OCI-LY1 (cell line): ENCODE measurements around the gene C16orf54.

Experiments
- H2AFZ ChIP-seq: fragments of 200-600 bp; sonication (generic), shearing (Covaris generic); 2 replicates; pipeline ENCODE4 v1.6.0; 2014; ENCODE audit warnings: antibody characterized with exemption, mild to moderate bottlenecking, low read length
- H3F3A ChIP-seq: fragments of 200-600 bp; sonication (generic), shearing (Covaris generic); 2 replicates; pipeline ENCODE4 v1.6.0; 2014; ENCODE audit warnings: mild to moderate bottlenecking, antibody characterized with exemption, low read length, moderate library complexity; ENCODE audit not compliant: insufficient read depth
- H3K27ac ChIP-seq: fragments of 200-600 bp; sonication (generic); 2 replicates; pipeline ENCODE4 v1.5.1; 2014; ENCODE audit warnings: low read length, mixed run types, mild to moderate bottlenecking, low read depth; ENCODE audit not compliant: poor library complexity, severe bottlenecking
- H3K27me3 ChIP-seq: fragments of 200-600 bp; sonication (generic); 2 replicates; pipeline ENCODE4 v1.6.0; 2014; ENCODE audit warnings: antibody characterized with exemption, mild to moderate bottlenecking, low read length, moderate library complexity; ENCODE audit not compliant: insufficient read depth
- H3K36me3 ChIP-seq: fragments of 200-600 bp; sonication (generic); 2 replicates; pipeline ENCODE4 v1.6.1; 2014; ENCODE audit warnings: mild to moderate bottlenecking, antibody characterized with exemption, low read length, moderate library complexity, mixed read lengths; ENCODE audit not compliant: insufficient read depth
- H3K4me1 ChIP-seq: fragments of 200-600 bp; sonication (generic); 2 replicates; pipeline ENCODE4 v1.5.1; 2014; ENCODE audit warnings: mild to moderate bottlenecking, low read length, moderate library complexity; ENCODE audit not compliant: insufficient read depth, severe bottlenecking
- H3K4me2 ChIP-seq: fragments of 200-600 bp; sonication (generic), shearing (Covaris generic); 2 replicates; pipeline ENCODE4 v1.6.1; 2014; ENCODE audit warnings: low read length
- H3K4me3 ChIP-seq: fragments of 200-600 bp; sonication (generic); 2 replicates; pipeline ENCODE4 v1.5.1; 2014; ENCODE audit warnings: low read length, low read depth, mild to moderate bottlenecking, mixed read lengths; ENCODE audit not compliant: poor library complexity, severe bottlenecking
- H3K79me2 ChIP-seq: fragments of 200-600 bp; shearing (Covaris generic); 2 replicates; pipeline ENCODE4 v1.6.1; 2016; ENCODE audit warnings: mixed run types, low read length, mixed read lengths; ENCODE audit not compliant: insufficient read depth
- H3K9ac ChIP-seq: fragments of 200-600 bp; sonication (generic), shearing (Covaris generic); 2 replicates; pipeline ENCODE4 v1.6.1; 2014; ENCODE audit warnings: mild to moderate bottlenecking, low read length, mixed read lengths
- H3K9me2 ChIP-seq: fragments of 200-600 bp; sonication (generic), shearing (Covaris generic); 2 replicates; pipeline ENCODE4 v1.6.1; 2014; ENCODE audit warnings: low read depth, mild to moderate bottlenecking, low read length, mixed read lengths
- H3K9me3 ChIP-seq: fragments of 200-600 bp; shearing (Covaris generic); 2 replicates; pipeline ENCODE4 v1.6.1; 2014; ENCODE audit warnings: low read length, mixed read lengths
- H4K20me1 ChIP-seq: fragments of 200-600 bp; sonication (generic), shearing (Covaris generic); 2 replicates; pipeline ENCODE4 v1.6.0; 2016; ENCODE audit warnings: mild to moderate bottlenecking, low read length; ENCODE audit not compliant: insufficient read depth
- EZH2 ChIP-seq: fragments of 200-600 bp; sonication (generic), shearing (Covaris generic); IDR thresholded peaks from 2 replicates; pipeline ENCODE4 v1.8.0; 2017; ENCODE audit warnings: borderline replicate concordance, mixed run types, mild to moderate bottlenecking, antibody characterized with exemption, low read length, moderate library complexity, mixed read lengths
- TF ChIP-seq, protein P1 (sequence below): fragments of 200-600 bp; sonication (generic), shearing (Covaris generic); IDR thresholded peaks from 2 replicates; pipeline ENCODE4 v1.5.1; 2017; ENCODE audit warnings: mild to moderate bottlenecking, antibody characterized with exemption, low read length, moderate library complexity, mixed read lengths

C16orf54 gene

DNA sequence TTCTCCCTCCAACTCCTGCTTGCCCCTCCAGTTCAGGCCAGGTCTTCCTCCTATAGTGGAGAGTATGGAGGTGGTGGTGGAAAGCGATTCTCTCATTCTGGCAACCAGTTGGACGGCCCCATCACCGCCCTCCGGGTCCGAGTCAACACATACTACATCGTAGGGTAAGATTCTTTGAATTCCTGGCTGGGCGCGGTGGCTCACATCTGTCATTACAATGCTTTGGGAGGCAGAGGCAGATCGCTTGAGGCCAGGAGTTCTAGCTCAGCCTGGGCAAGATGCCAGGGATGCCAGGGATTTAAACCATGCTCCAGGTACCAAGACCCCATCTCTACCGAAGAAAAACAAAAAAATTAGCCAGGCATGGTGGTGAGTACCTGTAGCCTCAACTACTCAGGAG is 33.7 kb upstream of the C16orf54 start:
- H2AFZ ChIP-seq = no peak overlapping the region
- H3K4me1 ChIP-seq = no peaks in the 10 kb centered on the region
- no peak overlapping the region for H3K27ac ChIP-seq
- no peaks in the 10 kb centered on the region for H3F3A ChIP-seq
- no peaks in the 10 kb centered on the region for H3K36me3 ChIP-seq
- no peaks in the 10 kb centered on the region for H3K9me3 ChIP-seq
- no peaks in the 10 kb centered on the region for H3K79me2 ChIP-seq
- 0 out of 2 replicates have a peak, but pooled peaks cover 11% of the 10 kb centered on the region for H3K27me3 ChIP-seq
- no peak overlapping the region for H3K9ac ChIP-seq
- TF ChIP-seq EZH2 = no peak
- H4K20me1 ChIP-seq = no peaks in the 10 kb centered on the region
- no peaks in the 10 kb centered on the region for H3K9me2 ChIP-seq
- no peak overlapping the region for H3K4me2 ChIP-seq
- H3K4me3 ChIP-seq = no peak overlapping the region

DNA sequence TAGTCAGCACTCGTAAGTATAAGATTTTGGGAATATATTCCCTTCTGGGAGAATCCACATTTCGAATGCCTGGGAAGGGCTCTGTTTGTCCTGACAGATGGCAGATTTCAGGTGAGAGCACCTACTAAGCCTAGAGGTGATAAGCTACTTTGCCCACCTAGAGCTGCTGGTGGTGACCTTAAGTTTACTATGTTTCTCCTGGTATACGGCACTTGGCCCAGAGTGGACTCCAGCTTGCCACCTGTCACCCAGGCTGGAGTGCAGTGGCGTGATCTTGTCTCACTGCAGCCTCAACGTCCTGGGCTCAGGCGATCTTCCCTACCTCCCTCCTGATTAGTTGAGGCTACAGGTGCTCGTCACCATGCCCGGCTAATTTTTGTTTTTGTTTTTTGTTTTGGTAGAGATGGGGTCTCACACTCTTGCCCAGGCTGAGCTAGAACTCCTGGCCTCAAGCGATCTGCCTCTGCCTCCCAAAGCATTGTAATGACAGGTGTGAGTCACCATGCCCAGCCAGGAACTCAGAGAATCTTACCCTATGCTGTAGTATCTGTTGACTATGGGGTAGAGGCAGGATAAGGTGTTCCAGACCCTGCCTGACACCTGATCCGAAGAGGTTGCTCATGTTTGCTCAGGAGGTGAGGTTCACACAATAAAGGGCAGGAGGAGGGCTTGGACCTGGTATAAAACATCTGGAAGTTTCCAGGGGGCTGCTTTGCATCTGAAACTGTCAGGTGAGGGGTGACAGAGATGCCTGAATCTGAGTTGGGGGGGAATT is 32.0 kb upstream of the C16orf54 start, which contains the start of gene ZG16:
TSS of gene ZG16 (plus strand) at position 681 of the 775 bp plus-strand sequence. CDS start 1,011 bp downstream, outside the sequence.
- Histone ChIP-seq H3K27ac (no peak within 1 kb of the TSS), H3K9me2 (no peaks in the 10 kb centered on the region), H3K4me2 (no peak within 1 kb of the TSS), H3F3A (no peaks in the 10 kb centered on the region), H3K4me1 (no peaks in the 10 kb centered on the region), H3K9ac (no peak within 1 kb of the TSS), H4K20me1 (no peaks in the 10 kb centered on the region), H2AFZ (no peak within 1 kb of the TSS), H3K9me3 (no peaks in the 10 kb centered on the region), H3K79me2 (no peaks in the 10 kb centered on the region), H3K4me3 (no peak within 1 kb of the TSS), H3K27me3 (0 out of 2 replicates have a peak, but pooled peaks cover 11% of the 10 kb centered on the region), H3K36me3 (no peaks in the 10 kb centered on the region)
- TF ChIP-seq, protein P1, sequence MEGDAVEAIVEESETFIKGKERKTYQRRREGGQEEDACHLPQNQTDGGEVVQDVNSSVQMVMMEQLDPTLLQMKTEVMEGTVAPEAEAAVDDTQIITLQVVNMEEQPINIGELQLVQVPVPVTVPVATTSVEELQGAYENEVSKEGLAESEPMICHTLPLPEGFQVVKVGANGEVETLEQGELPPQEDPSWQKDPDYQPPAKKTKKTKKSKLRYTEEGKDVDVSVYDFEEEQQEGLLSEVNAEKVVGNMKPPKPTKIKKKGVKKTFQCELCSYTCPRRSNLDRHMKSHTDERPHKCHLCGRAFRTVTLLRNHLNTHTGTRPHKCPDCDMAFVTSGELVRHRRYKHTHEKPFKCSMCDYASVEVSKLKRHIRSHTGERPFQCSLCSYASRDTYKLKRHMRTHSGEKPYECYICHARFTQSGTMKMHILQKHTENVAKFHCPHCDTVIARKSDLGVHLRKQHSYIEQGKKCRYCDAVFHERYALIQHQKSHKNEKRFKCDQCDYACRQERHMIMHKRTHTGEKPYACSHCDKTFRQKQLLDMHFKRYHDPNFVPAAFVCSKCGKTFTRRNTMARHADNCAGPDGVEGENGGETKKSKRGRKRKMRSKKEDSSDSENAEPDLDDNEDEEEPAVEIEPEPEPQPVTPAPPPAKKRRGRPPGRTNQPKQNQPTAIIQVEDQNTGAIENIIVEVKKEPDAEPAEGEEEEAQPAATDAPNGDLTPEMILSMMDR = no peak
- TF ChIP-seq EZH2 = no peak

DNA sequence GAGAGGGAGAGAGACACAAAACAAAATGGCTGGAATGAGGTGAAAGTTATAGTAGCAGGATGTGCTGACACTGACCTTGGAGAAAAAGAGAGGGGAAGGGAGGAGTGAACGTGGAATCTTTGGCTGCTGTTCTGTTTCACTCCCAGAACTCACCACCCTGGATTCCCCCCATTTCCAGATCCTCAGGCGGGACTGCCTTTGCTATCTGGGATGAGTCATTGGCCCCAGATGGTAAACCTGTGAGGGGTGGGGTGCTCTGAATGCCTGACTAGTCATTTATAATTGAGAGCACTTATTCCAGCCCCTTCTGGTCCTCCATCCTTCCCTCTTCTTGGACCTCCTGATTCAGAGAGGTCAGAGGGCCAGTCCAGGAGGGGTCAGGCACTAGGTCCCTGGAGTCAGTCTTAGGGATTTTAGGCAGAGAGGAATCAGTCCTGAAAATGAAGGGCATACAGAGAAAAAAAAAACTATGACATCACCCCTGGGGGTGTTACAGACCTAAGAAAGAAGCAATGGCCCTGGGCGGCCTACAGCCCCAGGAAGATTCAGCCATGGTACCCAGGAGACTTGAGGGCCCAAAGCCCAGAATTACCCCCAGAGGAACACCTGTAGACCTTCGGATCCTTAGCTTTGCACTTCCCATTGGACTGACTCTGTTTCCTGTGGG is 30.1 kb upstream of the C16orf54 start:
- Histone ChIP-seq H2AFZ (no peak overlapping the region), H3K27me3 (no peaks in the 10 kb centered on the region), H3K9me3 (no peaks in the 10 kb centered on the region), H3K79me2 (no peaks in the 10 kb centered on the region), H3K36me3 (no peaks in the 10 kb centered on the region), H3K4me3 (no peak overlapping the region), H3K27ac (no peak overlapping the region), H3K4me2 (no peak overlapping the region), H3K9me2 (no peaks in the 10 kb centered on the region), H3K9ac (no peak overlapping the region), H3K4me1 (no peaks in the 10 kb centered on the region), H4K20me1 (no peaks in the 10 kb centered on the region), H3F3A (no peaks in the 10 kb centered on the region)
- no peak for TF ChIP-seq EZH2
- TF ChIP-seq, protein P1 = no peak
